HepG2 (cell line): ENCODE results near the gene OOSP1. TPM values are rescaled to one million over a fixed set of nuclear protein-coding genes. Genes with fewer than 3 reads are reported as not detected.

ENCODE experiments used
- ATAC-seq: fragments of 200-7000 bp; cut with Tn5 transposase; 3 replicates; pipeline ENCODE4 v1.9.1; 2020; ENCODE audit warnings: mild to moderate bottlenecking, moderate library complexity
- BruUV-seq: library from RNA; stranded (reverse); fragments of 400-500 nt; replicated peaks from 2 replicates; lab custom pipeline; 2021; lab: Mats Ljungman, UMichigan
- CTCF ChIA-PET: fragments of 300-600 bp; formaldehyde crosslinking; extraction: SDS; loops from one replicate; lab custom pipeline; 2021; ENCODE audit warnings: low total read pairs, inconsistent platforms, low intra/inter-chr PET ratio; lab: Yijun Ruan, JAX
- POLR2A ChIA-PET: fragments of 350-600 bp; sonication (Branson Sonifier 250); formaldehyde crosslinking; loops from one replicate; lab custom pipeline; 2020; ENCODE audit warnings: antibody characterized with exemption, inconsistent platforms; lab: Yijun Ruan, JAX
- DNase-seq: peaks from one replicate; pipeline ENCODE4 v3.0.0-alpha.2; 2015; ENCODE audit warnings: low spot score
- FAIRE-seq: peaks from 3 replicates; lab custom pipeline; 2011; peaks lifted over from hg19 to GRCh38; lab: Jason Lieb, UNC
- H2AFZ ChIP-seq: one replicate; pipeline ENCODE4 v1.6.1; 2011; ENCODE audit warnings: low read length, inconsistent platforms
- H3K27ac ChIP-seq: fragments of 300-600 bp; 3 replicates; pipeline ENCODE4 v1.8.0; 2011; ENCODE audit warnings: mixed run types, mild to moderate bottlenecking, mixed read lengths, low read length, inconsistent platforms; ENCODE audit not compliant: insufficient read depth; ENCODE audit errors: extremely low read length
- H3K27me3 ChIP-seq, 2 experiments: fragments of 200-600 bp in 1 of 2; 2 replicates in 1 of 2; 3 replicates in 1 of 2; pipeline versions ENCODE4 v1.6.0 to v1.8.0; 2011; ENCODE audit warnings: low read length in 2 of 2, mild to moderate bottlenecking in 2 of 2, moderate library complexity in 2 of 2, inconsistent platforms in 1 of 2; ENCODE audit not compliant: insufficient read depth in 2 of 2, control insufficient read depth in 1 of 2
- H3K36me3 ChIP-seq, 2 experiments: fragments of 200-600 bp in 1 of 2; replicated peaks in 1 of 2; 2 replicates in 1 of 2; 3 replicates in 1 of 2; pipeline versions ENCODE4 v1.5.1 to v1.8.0; 2011; ENCODE audit warnings: low read length in 2 of 2, inconsistent platforms in 1 of 2; ENCODE audit not compliant: insufficient read depth in 2 of 2, control insufficient read depth in 1 of 2
- H3K4me1 ChIP-seq: 2 replicates; pipeline ENCODE4 v1.5.1; 2012; ENCODE audit warnings: low read length, inconsistent platforms; ENCODE audit not compliant: insufficient read depth
- H3K4me2 ChIP-seq: 2 replicates; pipeline ENCODE4 v1.6.0; 2011; ENCODE audit warnings: low read depth, low read length, inconsistent platforms
- H3K4me3 ChIP-seq, 3 experiments: fragments of 200-600 bp in 1 of 3; sonication (generic), shearing (Covaris generic) in 1 of 3; replicated peaks in 1 of 3; 2 replicates each; pipeline ENCODE4 v1.5.1; 2011 to 2016; ENCODE audit warnings: low read length in 3 of 3, inconsistent platforms in 2 of 3, low read depth in 2 of 3, mild to moderate bottlenecking in 2 of 3, control low read depth in 1 of 3, mixed read lengths in 1 of 3; ENCODE audit not compliant: insufficient read depth in 1 of 3
- H3K79me2 ChIP-seq: one replicate; pipeline ENCODE4 v1.6.1; 2011; ENCODE audit warnings: low read length, inconsistent platforms; ENCODE audit not compliant: insufficient read depth
- H3K9ac ChIP-seq: 2 replicates; pipeline ENCODE4 v1.6.0; 2011; ENCODE audit warnings: mild to moderate bottlenecking, low read depth, low read length, inconsistent platforms; ENCODE audit not compliant: insufficient read depth
- H3K9me3 ChIP-seq: 2 replicates; pipeline ENCODE4 v1.5.1; 2012; ENCODE audit warnings: mild to moderate bottlenecking, low read length
- H4K20me1 ChIP-seq: 2 replicates; pipeline ENCODE4 v1.6.0; 2011; ENCODE audit warnings: inconsistent platforms, mild to moderate bottlenecking, low read length, moderate library complexity; ENCODE audit not compliant: insufficient read depth
- MYPOP ChIP-seq: sonication (generic); formaldehyde crosslinking; IDR thresholded peaks from 2 replicates; pipeline ENCODE4 v1.8.1; 2023; ENCODE audit warnings: mild to moderate bottlenecking, moderate library complexity, missing genetic modification reagents
- TFDP1 ChIP-seq: IDR thresholded peaks from 2 replicates; pipeline ENCODE4 v1.6.1; 2016; ENCODE audit warnings: missing compliant biosample characterization, missing genetic modification reagents, borderline replicate concordance
- UBTF ChIP-seq: sonication (generic); formaldehyde crosslinking; IDR thresholded peaks from 2 replicates; pipeline ENCODE4 v1.4.0; 2020; ENCODE audit warnings: mild to moderate bottlenecking, missing genetic modification reagents
- XRCC5 ChIP-seq: fragments of 200-400 bp; formaldehyde crosslinking; optimal IDR thresholded peaks from 2 replicates; pipeline ENCODE3; 2017; ENCODE audit warnings: mild to moderate bottlenecking, low read length
- ZBTB7A ChIP-seq: sonication (generic); formaldehyde crosslinking; IDR thresholded peaks from 2 replicates; pipeline ENCODE4 v1.8.0; 2022; ENCODE audit warnings: mild to moderate bottlenecking, missing genetic modification reagents
- ZFYVE20 ChIP-seq: sonication (generic); formaldehyde crosslinking; IDR thresholded peaks from 2 replicates; pipeline ENCODE4 v1.8.0; 2023; ENCODE audit warnings: low read depth, mild to moderate bottlenecking, moderate library complexity, missing genetic modification reagents, borderline replicate concordance
- ZNF484 ChIP-seq: sonication (generic); formaldehyde crosslinking; IDR thresholded peaks from 2 replicates; pipeline ENCODE4 v1.5.1; 2020; ENCODE audit warnings: mild to moderate bottlenecking, low read depth, missing genetic modification reagents, borderline replicate concordance
- WGBS: methylation state at CpG from one replicate; pipeline ENCODE4 v1.1.6; 2017; ENCODE audit warnings: low lambda C conversion rate; 5-methylcytosine and 5-hydroxymethylcytosine counted together
- in situ Hi-C: cut with HindIII; loops from 2 replicates; pipeline ENCODE4 v1.10.0; 2017; ENCODE audit warnings: low pct_unique_long_range_greater_than_20kb; ENCODE audit not compliant: extremely low pct_ligation_motif_present
- intact Hi-C: fragments of 100-400 bp; cut with micrococcal nuclease; formaldehyde crosslinking; loops from one replicate; pipeline ENCODE4 v1.10.0; 2022; ENCODE audit not compliant: unreplicated experiment
- polyA plus RNA-seq, 8 experiments: library from polyadenylated mRNA; depleted of rRNA in 3 of 8; stranded (reverse) in 7 of 8; unstranded in 1 of 8; fragments of >200 nt; fragmentation: Illumina TruSeq in 4 of 8; extraction: Trizol in 4 of 8; gene quantifications; 2 replicates each; pipeline versions ENCODE4 v1.2.1 to v1.2.3, GENCODE V29; 2011 to 2016; ENCODE audit warnings: low read depth in 4 of 8, missing spikeins in 1 of 8, mixed read lengths in 1 of 8; ENCODE audit not compliant: insufficient read depth in 1 of 8
- total RNA-seq, 5 experiments: library from RNA; depleted of rRNA; stranded (reverse); fragments of >200 nt; fragmentation: Illumina TruSeq; extraction: Trizol; gene quantifications; 2 replicates each; pipeline ENCODE4 v1.2.3, GENCODE V29; 2016; ENCODE audit warnings: low read depth in 1 of 5
- TF ChIP-seq, protein P1 (sequence below): sonication (generic); formaldehyde crosslinking; conservative IDR thresholded peaks from 2 replicates; pipeline ENCODE4 v1.8.0; 2022; ENCODE audit warnings: mild to moderate bottlenecking, moderate library complexity, missing genetic modification reagents
- TF ChIP-seq, protein P2 (sequence below): sonication (generic); formaldehyde crosslinking; IDR thresholded peaks from 2 replicates; pipeline ENCODE4 v1.4.0; 2020; ENCODE audit warnings: missing genetic modification reagents

The OOSP1 gene
- total and polyA plus RNA-seq, 2 of the 13 experiments (the other 11 are each of a cell fraction or from before 2014, with no cell fraction given), result not detected

GRCh38 chr11:59939482-59939881, 1.2 kb downstream of the OOSP1 start (continued):
- TF ChIP-seq, protein P1, sequence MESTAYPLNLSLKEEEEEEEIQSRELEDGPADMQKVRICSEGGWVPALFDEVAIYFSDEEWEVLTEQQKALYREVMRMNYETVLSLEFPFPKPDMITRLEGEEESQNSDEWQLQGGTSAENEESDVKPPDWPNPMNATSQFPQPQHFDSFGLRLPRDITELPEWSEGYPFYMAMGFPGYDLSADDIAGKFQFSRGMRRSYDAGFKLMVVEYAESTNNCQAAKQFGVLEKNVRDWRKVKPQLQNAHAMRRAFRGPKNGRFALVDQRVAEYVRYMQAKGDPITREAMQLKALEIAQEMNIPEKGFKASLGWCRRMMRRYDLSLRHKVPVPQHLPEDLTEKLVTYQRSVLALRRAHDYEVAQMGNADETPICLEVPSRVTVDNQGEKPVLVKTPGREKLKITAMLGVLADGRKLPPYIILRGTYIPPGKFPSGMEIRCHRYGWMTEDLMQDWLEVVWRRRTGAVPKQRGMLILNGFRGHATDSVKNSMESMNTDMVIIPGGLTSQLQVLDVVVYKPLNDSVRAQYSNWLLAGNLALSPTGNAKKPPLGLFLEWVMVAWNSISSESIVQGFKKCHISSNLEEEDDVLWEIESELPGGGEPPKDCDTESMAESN (CRISPR knock-in tag), result no peak

DNA sequence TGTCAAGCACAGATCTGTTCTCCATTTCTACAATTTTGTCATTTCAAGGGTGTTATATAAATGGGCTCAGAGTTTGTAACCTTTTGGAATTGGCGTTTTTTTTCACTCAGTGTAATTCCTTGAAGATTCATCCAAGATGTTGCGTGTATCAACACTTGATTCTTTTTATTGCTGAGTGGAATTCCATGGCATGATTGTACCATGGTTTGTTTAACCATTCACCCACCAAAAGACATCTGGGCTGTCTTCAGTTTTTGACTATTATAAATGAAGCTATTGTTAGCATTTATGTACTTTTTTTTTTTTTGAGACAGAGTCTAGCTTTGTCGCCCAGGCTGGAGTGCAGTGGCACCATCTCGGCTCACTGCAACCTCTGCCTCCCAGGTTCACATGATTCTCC, 2.9 kb downstream of the OOSP1 start:
- Histone ChIP-seq H3K4me3 (no peak overlapping the region), H2AFZ (no peak overlapping the region), H3K4me1 (no peaks in the 10 kb centered on the region), H3K9ac (no peak overlapping the region), H3K27me3 (no peaks in the 10 kb centered on the region), H3K79me2 (no peaks in the 10 kb centered on the region), H3K9me3 (no peaks in the 10 kb centered on the region), H4K20me1 (no peaks in the 10 kb centered on the region), H3K4me2 (no peak overlapping the region), H3K27ac (no peak overlapping the region), H3K36me3 (no peaks in the 10 kb centered on the region)
- in situ Hi-C loops, result no loop called here
- no peak for ATAC-seq
- ChIA-PET CTCF (no interaction called here), POLR2A (no interaction called here)
- DNase-seq, result no peak
- TF ChIP-seq MYPOP (CRISPR knock-in tag) (no peak), ZBTB7A (CRISPR knock-in tag) (no peak), ZFYVE20 (CRISPR knock-in tag) (no peak), UBTF (no peak), XRCC5 (no peak), TFDP1 (CRISPR knock-in tag) (no peak), ZNF484 (CRISPR knock-in tag) (no peak)
- TF ChIP-seq, protein P2, sequence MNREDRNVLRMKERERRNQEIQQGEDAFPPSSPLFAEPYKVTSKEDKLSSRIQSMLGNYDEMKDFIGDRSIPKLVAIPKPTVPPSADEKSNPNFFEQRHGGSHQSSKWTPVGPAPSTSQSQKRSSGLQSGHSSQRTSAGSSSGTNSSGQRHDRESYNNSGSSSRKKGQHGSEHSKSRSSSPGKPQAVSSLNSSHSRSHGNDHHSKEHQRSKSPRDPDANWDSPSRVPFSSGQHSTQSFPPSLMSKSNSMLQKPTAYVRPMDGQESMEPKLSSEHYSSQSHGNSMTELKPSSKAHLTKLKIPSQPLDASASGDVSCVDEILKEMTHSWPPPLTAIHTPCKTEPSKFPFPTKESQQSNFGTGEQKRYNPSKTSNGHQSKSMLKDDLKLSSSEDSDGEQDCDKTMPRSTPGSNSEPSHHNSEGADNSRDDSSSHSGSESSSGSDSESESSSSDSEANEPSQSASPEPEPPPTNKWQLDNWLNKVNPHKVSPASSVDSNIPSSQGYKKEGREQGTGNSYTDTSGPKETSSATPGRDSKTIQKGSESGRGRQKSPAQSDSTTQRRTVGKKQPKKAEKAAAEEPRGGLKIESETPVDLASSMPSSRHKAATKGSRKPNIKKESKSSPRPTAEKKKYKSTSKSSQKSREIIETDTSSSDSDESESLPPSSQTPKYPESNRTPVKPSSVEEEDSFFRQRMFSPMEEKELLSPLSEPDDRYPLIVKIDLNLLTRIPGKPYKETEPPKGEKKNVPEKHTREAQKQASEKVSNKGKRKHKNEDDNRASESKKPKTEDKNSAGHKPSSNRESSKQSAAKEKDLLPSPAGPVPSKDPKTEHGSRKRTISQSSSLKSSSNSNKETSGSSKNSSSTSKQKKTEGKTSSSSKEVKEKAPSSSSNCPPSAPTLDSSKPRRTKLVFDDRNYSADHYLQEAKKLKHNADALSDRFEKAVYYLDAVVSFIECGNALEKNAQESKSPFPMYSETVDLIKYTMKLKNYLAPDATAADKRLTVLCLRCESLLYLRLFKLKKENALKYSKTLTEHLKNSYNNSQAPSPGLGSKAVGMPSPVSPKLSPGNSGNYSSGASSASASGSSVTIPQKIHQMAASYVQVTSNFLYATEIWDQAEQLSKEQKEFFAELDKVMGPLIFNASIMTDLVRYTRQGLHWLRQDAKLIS (CRISPR knock-in tag), result no peak
- no TSS peak for BruUV-seq
- intact Hi-C loops, result no loop called here
- no peak for FAIRE-seq
- 5% methylated on average over 4 of the region's 4 CpGs for WGBS
